GM23338 (cell line): ENCODE results near the gene SRCIN1. TPM values are rescaled to one million over a fixed set of nuclear protein-coding genes. Genes with fewer than 3 reads are reported as not detected.

Experiments used
- ATAC-seq: fragments of 200-7000 bp; cut with Tn5 transposase; 3 replicates; pipeline ENCODE4 v1.9.1; 2020
- DNase-seq: peaks from one replicate; pipeline ENCODE4 v3.0.0-alpha.2; 2015; ENCODE audit warnings: low spot score
- H2AFZ ChIP-seq: fragments of 200-600 bp; sonication (generic); 2 replicates; pipeline ENCODE4 v1.8.0; 2016; ENCODE audit warnings: antibody characterized with exemption, mild to moderate bottlenecking, moderate library complexity
- H3F3A ChIP-seq: fragments of 200-600 bp; sonication (generic); replicated peaks from 2 replicates; pipeline ENCODE4 v1.8.0; 2017; ENCODE audit warnings: antibody characterized with exemption, mixed run types, low read depth
- H3K27ac ChIP-seq: fragments of 200-600 bp; sonication (generic); 2 replicates; pipeline ENCODE4 v1.6.1; 2016; ENCODE audit warnings: low read depth
- H3K27me3 ChIP-seq: fragments of 200-600 bp; sonication (generic); 2 replicates; pipeline ENCODE4 v1.8.0; 2016; ENCODE audit warnings: mild to moderate bottlenecking, mixed run types, moderate library complexity; ENCODE audit not compliant: insufficient read depth
- H3K36me3 ChIP-seq: fragments of 200-600 bp; sonication (generic); 2 replicates; pipeline ENCODE4 v1.8.0; 2016; ENCODE audit warnings: mild to moderate bottlenecking; ENCODE audit not compliant: insufficient read depth
- H3K4me1 ChIP-seq: fragments of 200-600 bp; sonication (generic); 2 replicates; pipeline ENCODE4 v1.8.0; 2016; ENCODE audit warnings: mild to moderate bottlenecking, moderate library complexity; ENCODE audit not compliant: insufficient read depth
- H3K4me2 ChIP-seq: fragments of 200-600 bp; sonication (generic); 2 replicates; pipeline ENCODE4 v1.7.1; 2017; ENCODE audit warnings: mixed run types
- H3K4me3 ChIP-seq: fragments of 200-600 bp; sonication (generic); 2 replicates; pipeline ENCODE4 v1.6.1; 2016; ENCODE audit warnings: mixed run types
- H3K79me2 ChIP-seq: fragments of 200-600 bp; sonication (generic); replicated peaks from 2 replicates; pipeline ENCODE4 v1.8.0; 2017; ENCODE audit warnings: mild to moderate bottlenecking; ENCODE audit not compliant: insufficient read depth
- H3K9me2 ChIP-seq: fragments of 200-600 bp; sonication (generic); 2 replicates; pipeline ENCODE4 v1.8.0; 2017; ENCODE audit not compliant: insufficient read depth
- H4K20me1 ChIP-seq: fragments of 200-600 bp; sonication (generic); replicated peaks from 2 replicates; pipeline ENCODE4 v1.8.0; 2017; ENCODE audit warnings: mild to moderate bottlenecking; ENCODE audit not compliant: insufficient read depth
- H3K27ac Mint-ChIP-seq: 2 replicates; pipeline ENCODE4 v1.8.0; 2020; ENCODE audit warnings: inconsistent platforms, mild to moderate bottlenecking, moderate library complexity, mixed read lengths
- H3K27me3 Mint-ChIP-seq: 3 replicates; pipeline ENCODE4 v1.8.0; 2022; ENCODE audit warnings: low read depth, mild to moderate bottlenecking, moderate library complexity, mixed read lengths, inconsistent platforms; ENCODE audit not compliant: insufficient read depth, poor library complexity
- H3K36me3 Mint-ChIP-seq: 3 replicates; pipeline ENCODE4 v1.8.0; 2021; ENCODE audit warnings: low read depth, mild to moderate bottlenecking, inconsistent platforms, moderate library complexity, mixed read lengths
- H3K4me1 Mint-ChIP-seq: 3 replicates; pipeline ENCODE4 v1.8.0; 2020; ENCODE audit warnings: mild to moderate bottlenecking, inconsistent platforms, mixed read lengths
- H3K4me3 Mint-ChIP-seq: 3 replicates; pipeline ENCODE4 v1.8.0; 2021; ENCODE audit warnings: moderate library complexity, mild to moderate bottlenecking, inconsistent platforms, mixed read lengths
- H3K9me3 Mint-ChIP-seq: 3 replicates; pipeline ENCODE4 v1.8.0; 2020; ENCODE audit warnings: moderate library complexity, mild to moderate bottlenecking, inconsistent platforms, mixed read lengths
- CREB1 ChIP-seq: fragments of 250-450 bp; sonication (Bioruptor Pico); IDR thresholded peaks from 2 replicates; pipeline ENCODE4 v1.5.0; 2020; ENCODE audit warnings: low read depth, mild to moderate bottlenecking, moderate library complexity
- CTCF ChIP-seq, 2 experiments: fragments of 200-600 bp in 1 of 2; sonication (generic) in 1 of 2; conservative IDR thresholded peaks; 2 replicates each; pipeline versions ENCODE4 v1.5.1 to v1.6.1; 2016 to 2017; ENCODE audit warnings: antibody characterized with exemption in 2 of 2, low read depth in 2 of 2, mild to moderate bottlenecking in 2 of 2, moderate library complexity in 1 of 2
- ETS1 ChIP-seq: IDR thresholded peaks from 2 replicates; pipeline ENCODE4 v1.6.1; 2016; ENCODE audit warnings: antibody characterized with exemption
- EZH2 ChIP-seq: fragments of 200-600 bp; sonication (generic); IDR thresholded peaks from one replicate; pipeline ENCODE4 v1.8.0; 2017; ENCODE audit warnings: antibody characterized with exemption, mild to moderate bottlenecking, low read depth; ENCODE audit not compliant: unreplicated experiment
- EZH2phosphoT487 ChIP-seq: fragments of 200-600 bp; sonication (generic); IDR thresholded peaks from one replicate; pipeline ENCODE4 v1.8.1; 2018; ENCODE audit warnings: antibody characterized with exemption; ENCODE audit not compliant: unreplicated experiment
- JUNB ChIP-seq: IDR thresholded peaks from one replicate; pipeline ENCODE4 v1.6.1; 2016; ENCODE audit warnings: antibody characterized with exemption; ENCODE audit not compliant: unreplicated experiment
- STAT1 ChIP-seq: IDR thresholded peaks from one replicate; pipeline ENCODE4 v1.6.1; 2016; ENCODE audit warnings: antibody characterized with exemption; ENCODE audit not compliant: unreplicated experiment
- ZNF114 ChIP-seq: fragments of 250-450 bp; sonication (Bioruptor Pico); IDR thresholded peaks from 2 replicates; pipeline ENCODE4 v1.5.0; 2020; ENCODE audit warnings: mild to moderate bottlenecking, moderate library complexity
- ZNF331 ChIP-seq: fragments of 250-450 bp; sonication (Bioruptor Pico); IDR thresholded peaks from 2 replicates; pipeline ENCODE4 v1.5.0; 2020; ENCODE audit warnings: low read depth, mild to moderate bottlenecking, moderate library complexity
- ZNF462 ChIP-seq: fragments of 250-450 bp; sonication (Bioruptor Pico); IDR thresholded peaks from 2 replicates; pipeline ENCODE4 v1.5.0; 2020; ENCODE audit warnings: mild to moderate bottlenecking, moderate library complexity
- polyA plus RNA-seq: library from polyadenylated mRNA; unstranded; fragments of >200 nt; fragmentation: Nextera tagmentation; extraction: Ambion mirVana; gene quantifications from 2 replicates; pipeline ENCODE4 v1.2.1, GENCODE V29; 2016
- total RNA-seq: library from RNA; depleted of rRNA; stranded (reverse); fragments of >200 nt; shearing (Covaris generic); gene quantifications from 2 replicates; pipeline ENCODE4 v1.2.3, GENCODE V29; 2014
- TF ChIP-seq, protein P1 (sequence below): IDR thresholded peaks from one replicate; pipeline ENCODE4 v1.6.1; 2018; ENCODE audit warnings: antibody characterized with exemption; ENCODE audit not compliant: unreplicated experiment

Gene SRCIN1
- total and polyA plus RNA-seq, 2 experiments from 2014 or later, result 0.87 to 2.2 TPM

GRCh38 chr17:38534498-38534885, 71.3 kb downstream of the SRCIN1 start:
- no peak overlapping the region for H3K27ac ChIP-seq
- TF ChIP-seq ZNF114 (CRISPR knock-in tag) (no peak), EZH2phosphoT487 (no peak), ZNF462 (CRISPR knock-in tag) (no peak), ZNF331 (no peak), EZH2 (no peak), JUNB (no peak), STAT1 (no peak), ETS1 (no peak), CREB1 (CRISPR knock-in tag) (no peak), CTCF (conservative IDR thresholded peaks at IDR 0.05; ENCODE audit: low read depth in 2 of 2) (no peak)
- TF ChIP-seq, protein P1, sequence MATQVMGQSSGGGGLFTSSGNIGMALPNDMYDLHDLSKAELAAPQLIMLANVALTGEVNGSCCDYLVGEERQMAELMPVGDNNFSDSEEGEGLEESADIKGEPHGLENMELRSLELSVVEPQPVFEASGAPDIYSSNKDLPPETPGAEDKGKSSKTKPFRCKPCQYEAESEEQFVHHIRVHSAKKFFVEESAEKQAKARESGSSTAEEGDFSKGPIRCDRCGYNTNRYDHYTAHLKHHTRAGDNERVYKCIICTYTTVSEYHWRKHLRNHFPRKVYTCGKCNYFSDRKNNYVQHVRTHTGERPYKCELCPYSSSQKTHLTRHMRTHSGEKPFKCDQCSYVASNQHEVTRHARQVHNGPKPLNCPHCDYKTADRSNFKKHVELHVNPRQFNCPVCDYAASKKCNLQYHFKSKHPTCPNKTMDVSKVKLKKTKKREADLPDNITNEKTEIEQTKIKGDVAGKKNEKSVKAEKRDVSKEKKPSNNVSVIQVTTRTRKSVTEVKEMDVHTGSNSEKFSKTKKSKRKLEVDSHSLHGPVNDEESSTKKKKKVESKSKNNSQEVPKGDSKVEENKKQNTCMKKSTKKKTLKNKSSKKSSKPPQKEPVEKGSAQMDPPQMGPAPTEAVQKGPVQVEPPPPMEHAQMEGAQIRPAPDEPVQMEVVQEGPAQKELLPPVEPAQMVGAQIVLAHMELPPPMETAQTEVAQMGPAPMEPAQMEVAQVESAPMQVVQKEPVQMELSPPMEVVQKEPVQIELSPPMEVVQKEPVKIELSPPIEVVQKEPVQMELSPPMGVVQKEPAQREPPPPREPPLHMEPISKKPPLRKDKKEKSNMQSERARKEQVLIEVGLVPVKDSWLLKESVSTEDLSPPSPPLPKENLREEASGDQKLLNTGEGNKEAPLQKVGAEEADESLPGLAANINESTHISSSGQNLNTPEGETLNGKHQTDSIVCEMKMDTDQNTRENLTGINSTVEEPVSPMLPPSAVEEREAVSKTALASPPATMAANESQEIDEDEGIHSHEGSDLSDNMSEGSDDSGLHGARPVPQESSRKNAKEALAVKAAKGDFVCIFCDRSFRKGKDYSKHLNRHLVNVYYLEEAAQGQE, result no peak

More at GRCh38 chr17:38534498-38534885, 71.3 kb downstream of the SRCIN1 start:
- Mint-ChIP-seq H3K4me1 (peaks cover 41% of the 10 kb centered on the region), H3K4me3 (no peak overlapping the region), H3K9me3 (no peaks in the 10 kb centered on the region; the same call in 2 of the 3 replicates), H3K36me3 (no peaks in the 10 kb centered on the region), H3K27ac (no peak overlapping the region), H3K27me3 (peaks cover 40% of the 10 kb centered on the region)
- Histone ChIP-seq H3F3A (0 out of 2 replicates have a peak, but pooled peaks cover 7% of the 10 kb centered on the region), H3K4me1 (peaks cover 27% of the 10 kb centered on the region), H4K20me1 (no peaks in the 10 kb centered on the region; the same call in 1 of the 2 replicates), H3K79me2 (no peaks in the 10 kb centered on the region), H3K27me3 (no peaks in the 10 kb centered on the region), H3K4me2 (peak overlapping the region; percentile 32; the same call in 1 of the 2 replicates), H3K36me3 (no peaks in the 10 kb centered on the region), H3K4me3 (no peak overlapping the region), H2AFZ (no peak overlapping the region), H3K9me2 (no peaks in the 10 kb centered on the region)
- DNase-seq, result no peak
- no peak for ATAC-seq
